ENCODE data around the gene SLC6A17.

DNA sequence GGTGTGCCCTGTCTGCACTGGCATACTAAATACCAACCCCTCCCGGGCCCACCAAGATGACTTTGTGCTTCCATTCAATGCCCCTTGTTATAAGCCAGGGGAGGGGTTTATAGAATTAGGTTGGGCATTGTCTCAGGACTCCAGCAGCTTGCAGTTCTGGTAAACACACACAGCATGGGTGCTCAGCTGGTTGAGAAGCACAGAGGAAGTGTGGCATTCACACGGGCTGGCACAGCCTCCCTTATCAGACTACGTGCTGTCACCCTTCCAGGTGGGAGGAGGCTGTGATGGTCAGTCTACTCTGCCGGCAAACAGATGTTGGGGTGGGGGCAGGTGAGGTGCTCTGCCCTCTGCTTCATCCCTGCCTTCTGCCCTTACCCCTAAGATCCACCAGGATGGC lies 15.0 kb upstream of the SLC6A17 start:
- TF ChIP-seq POLR2AphosphoS5 (IDR thresholded peaks at IDR 0.05; ENCODE audit: borderline replicate concordance, low read depth, low read length): no peak
- TF ChIP-seq EZH2 (IDR thresholded peaks at IDR 0.05): no peak

All from SK-N-MC (cell line).